H1 (cell line): ENCODE results near the gene PFKM. TPM values are rescaled to one million over a fixed set of nuclear protein-coding genes. Genes with fewer than 3 reads are reported as not detected.

Source experiments
- CTCF ChIA-PET: fragments of 300-600 bp; sonication (Branson Sonifier 250); formaldehyde crosslinking; loops from one replicate; lab custom pipeline; 2021; ENCODE audit not compliant: partially characterized antibody; lab: Charles Lee
- POLR2A ChIA-PET: fragments of 300-600 bp; sonication (Branson Sonifier 250); formaldehyde crosslinking; loops from one replicate; lab custom pipeline; 2021; ENCODE audit warnings: inconsistent platforms; ENCODE audit not compliant: partially characterized antibody; lab: Charles Lee
- DNase-seq, 2 experiments: peaks; one replicate each; pipeline versions ENCODE4 v3.0.0 to v3.0.0-alpha.2; 2010 to 2022; ENCODE audit warnings: low spot score in 2 of 2, low read depth in 1 of 2, mixed read lengths in 1 of 2
- FAIRE-seq: peaks from 2 replicates; lab custom pipeline; 2011; peaks lifted over from hg19 to GRCh38; lab: Jason Lieb, UNC
- H2AFZ ChIP-seq: 2 replicates; pipeline ENCODE4 v1.8.1; 2012; ENCODE audit warnings: low read length, inconsistent platforms
- H2AK5ac ChIP-seq: 2 replicates; pipeline ENCODE4 v1.6.1; 2013; ENCODE audit warnings: low read depth, low read length
- H2BK120ac ChIP-seq: replicated peaks from 2 replicates; pipeline ENCODE3; 2013; ENCODE audit warnings: low read depth, low read length, inconsistent platforms
- H2BK12ac ChIP-seq: 2 replicates; pipeline ENCODE4 v1.6.1; 2013; ENCODE audit warnings: low read depth, low read length
- H2BK15ac ChIP-seq: 2 replicates; pipeline ENCODE4 v1.6.1; 2013; ENCODE audit warnings: low read length
- H2BK20ac ChIP-seq: 2 replicates; pipeline ENCODE4 v1.6.1; 2013; ENCODE audit warnings: low read length
- H2BK5ac ChIP-seq: 2 replicates; pipeline ENCODE4 v1.6.1; 2013; ENCODE audit warnings: low read depth, low read length
- H3K14ac ChIP-seq: 2 replicates; pipeline ENCODE4 v1.6.1; 2013; ENCODE audit warnings: inconsistent platforms; ENCODE audit not compliant: insufficient read length
- H3K18ac ChIP-seq: 2 replicates; pipeline ENCODE4 v1.6.1; 2013; ENCODE audit warnings: low read length; ENCODE audit errors: extremely low read depth
- H3K23ac ChIP-seq: 2 replicates; pipeline ENCODE4 v1.6.1; 2013; ENCODE audit warnings: inconsistent platforms; ENCODE audit not compliant: insufficient read length
- H3K23me2 ChIP-seq: 2 replicates; pipeline ENCODE4 v1.6.1; 2013; ENCODE audit warnings: low read depth, low read length
- H3K27ac ChIP-seq: 2 replicates; pipeline ENCODE4 v1.6.1; 2011; ENCODE audit warnings: low read depth, low read length, inconsistent platforms
- H3K27me3 ChIP-seq, 4 experiments: replicated peaks in 1 of 4; 1 replicate in 1 of 4; 2 replicates in 3 of 4; pipeline versions ENCODE4 v1.6.1 to v1.8.1; 2011 to 2013; ENCODE audit warnings: low read length in 3 of 4, mild to moderate bottlenecking in 3 of 4, inconsistent platforms in 2 of 4, mixed read lengths in 2 of 4, moderate library complexity in 1 of 4; ENCODE audit not compliant: control insufficient read depth in 3 of 4, insufficient read depth in 3 of 4; ENCODE audit errors: extremely low read depth in 1 of 4
- H3K36me3 ChIP-seq, 4 experiments: 2 replicates each; pipeline versions ENCODE4 v1.6.1 to v1.8.1; 2011 to 2013; ENCODE audit warnings: mild to moderate bottlenecking in 4 of 4, low read length in 3 of 4, moderate library complexity in 2 of 4, control low read depth in 1 of 4, inconsistent platforms in 1 of 4; ENCODE audit not compliant: insufficient read depth in 4 of 4, control insufficient read depth in 2 of 4
- H3K4ac ChIP-seq: replicated peaks from 2 replicates; pipeline ENCODE3; 2013; ENCODE audit warnings: low read length, low read depth, mixed read lengths, inconsistent platforms; ENCODE audit not compliant: insufficient read length
- H3K4me1 ChIP-seq, 4 experiments: replicated peaks in 1 of 4; 1 replicate in 1 of 4; 2 replicates in 3 of 4; pipeline versions ENCODE4 v1.6.1 to v1.8.1; 2011 to 2013; ENCODE audit warnings: low read length in 3 of 4, inconsistent platforms in 2 of 4, mixed read lengths in 1 of 4; ENCODE audit not compliant: insufficient read depth in 4 of 4, control insufficient read depth in 3 of 4
- H3K4me2 ChIP-seq, 2 experiments: 2 replicates each; pipeline versions ENCODE4 v1.6.1 to v1.8.1; 2011 to 2013; ENCODE audit warnings: low read depth in 2 of 2, low read length in 2 of 2, control low read depth in 1 of 2, inconsistent platforms in 1 of 2, mild to moderate bottlenecking in 1 of 2; ENCODE audit not compliant: insufficient read depth in 1 of 2
- H3K4me3 ChIP-seq, 4 experiments: fragments of 200-600, 300-600 bp in 1 of 4; sonication (generic), shearing (Covaris generic), sonication (Bioruptor Twin) in 1 of 4; 2 replicates each; pipeline versions ENCODE4 v1.5.1 to v1.8.1; 2011 to 2016; ENCODE audit warnings: low read length in 4 of 4, low read depth in 3 of 4, control low read depth in 2 of 4, inconsistent platforms in 2 of 4, mild to moderate bottlenecking in 2 of 4, mixed read lengths in 1 of 4, moderate library complexity in 1 of 4; ENCODE audit not compliant: insufficient read depth in 2 of 4; ENCODE audit errors: extremely low read depth in 1 of 4
- H3K56ac ChIP-seq: replicated peaks from 2 replicates; pipeline ENCODE3; 2013; ENCODE audit warnings: low read depth, mild to moderate bottlenecking, mixed read lengths, low read length, inconsistent platforms; ENCODE audit not compliant: insufficient read length
- H3K79me1 ChIP-seq: 2 replicates; pipeline ENCODE4 v1.6.1; 2013; ENCODE audit warnings: low read depth, low read length, control low read depth
- H3K79me2 ChIP-seq, 2 experiments: 2 replicates each; pipeline versions ENCODE4 v1.6.1 to v1.8.1; 2012 to 2013; ENCODE audit warnings: low read length in 2 of 2, mild to moderate bottlenecking in 2 of 2, inconsistent platforms in 1 of 2; ENCODE audit not compliant: insufficient read depth in 2 of 2, control insufficient read depth in 1 of 2
- H3K9ac ChIP-seq, 4 experiments: replicated peaks in 1 of 4; 1 replicate in 1 of 4; 2 replicates in 3 of 4; pipeline versions ENCODE4 v1.6.1 to v1.8.1; 2011 to 2013; ENCODE audit warnings: low read depth in 3 of 4, low read length in 3 of 4, control low read depth in 2 of 4, mild to moderate bottlenecking in 2 of 4, moderate library complexity in 2 of 4, inconsistent platforms in 1 of 4; ENCODE audit errors: extremely low read depth in 1 of 4
- H3K9me3 ChIP-seq, 2 experiments: 2 replicates each; pipeline versions ENCODE4 v1.6.1 to v1.8.1; 2012 to 2013; ENCODE audit warnings: mild to moderate bottlenecking in 2 of 2, moderate library complexity in 2 of 2, control low read depth in 1 of 2, inconsistent platforms in 1 of 2, low read depth in 1 of 2, low read length in 1 of 2, mixed read lengths in 1 of 2; ENCODE audit not compliant: insufficient read depth in 2 of 2
- H4K20me1 ChIP-seq, 2 experiments: replicated peaks in 1 of 2; 2 replicates each; pipeline versions ENCODE3 to v1.8.1; 2011 to 2013; ENCODE audit warnings: inconsistent platforms in 2 of 2, low read length in 2 of 2, mild to moderate bottlenecking in 1 of 2; ENCODE audit not compliant: insufficient read depth in 2 of 2, control insufficient read depth in 1 of 2
- H4K5ac ChIP-seq: 2 replicates; pipeline ENCODE4 v1.6.1; 2013; ENCODE audit warnings: low read length, low read depth, mixed read lengths, inconsistent platforms; ENCODE audit not compliant: insufficient read length
- H4K8ac ChIP-seq: 2 replicates; pipeline ENCODE4 v1.8.0; 2013; ENCODE audit warnings: mild to moderate bottlenecking, moderate library complexity, low read length, inconsistent platforms; ENCODE audit not compliant: insufficient read depth; ENCODE audit errors: extremely low read depth
- H4K91ac ChIP-seq: replicated peaks from 2 replicates; pipeline ENCODE3; 2013; ENCODE audit warnings: low read length, mixed read lengths, inconsistent platforms; ENCODE audit not compliant: insufficient read length
- CBX5 ChIP-seq: fragments of 300-800, 300-1000 bp; sonication (generic); IDR thresholded peaks from 2 replicates; pipeline ENCODE4 v1.7.1; 2016; ENCODE audit warnings: antibody characterized with exemption, low read length, low read depth
- CTBP2 ChIP-seq: IDR thresholded peaks from 2 replicates; pipeline ENCODE4 v1.7.0; 2011; ENCODE audit warnings: borderline replicate concordance, mild to moderate bottlenecking, moderate library complexity, mixed read lengths, low read length; ENCODE audit not compliant: insufficient read depth, insufficient read length
- JUN ChIP-seq: IDR thresholded peaks from 2 replicates; pipeline ENCODE4 v1.6.1; 2011; ENCODE audit warnings: low read depth, mild to moderate bottlenecking, improper control_type of control experiment, low read length
- NANOG ChIP-seq: IDR thresholded peaks from 2 replicates; pipeline ENCODE4 v1.6.1; 2011; ENCODE audit warnings: low read length, low read depth, mild to moderate bottlenecking, inconsistent platforms; ENCODE audit not compliant: insufficient read depth, poor library complexity, severe bottlenecking
- RXRA ChIP-seq: IDR thresholded peaks from 2 replicates; pipeline ENCODE4 v1.6.1; 2011; ENCODE audit warnings: low read depth, mild to moderate bottlenecking, low read length, moderate library complexity; ENCODE audit not compliant: insufficient read depth
- WGBS, 2 experiments: shearing (Covaris generic) in 1 of 2; methylation state at CpG; one replicate each; pipeline versions ENCODE4 v1.1.6 to v1.1.7; 2013 to 2015; ENCODE audit warnings: low lambda C conversion rate in 2 of 2, mixed read lengths in 2 of 2, inconsistent platforms in 1 of 2, low coverage in 1 of 2, missing lambda C conversion rate in 1 of 2; ENCODE audit not compliant: insufficient replicate concordance in 2 of 2, insufficient coverage in 1 of 2, insufficient read length in 1 of 2; ENCODE audit errors: extremely low coverage in 1 of 2, missing lambda C conversion rate in 1 of 2; 5-methylcytosine and 5-hydroxymethylcytosine counted together
- polyA plus RNA-seq, 7 experiments: library from polyadenylated mRNA; depleted of rRNA in 3 of 7; stranded (reverse) in 5 of 7; unstranded in 2 of 7; fragments of >200 nt in 5 of 7; fragments of 200-250 nt in 2 of 7; gene quantifications; 1 replicate in 5 of 7; 2 replicates in 1 of 7; 4 replicates in 1 of 7; pipeline versions ENCODE4 v1.2.1 to v1.2.3, GENCODE V29; 2011 to 2013; ENCODE audit warnings: missing spikeins in 2 of 7, mixed read lengths in 2 of 7
- total RNA-seq: library from RNA; stranded (reverse); fragmentation: NEBNext Ultra II Directional; extraction: Animal tissue kit (Norgen Biotek cat#: 25700); gene quantifications from 2 replicates; pipeline ENCODE4 v1.2.1, GENCODE V29; 2021
- TF ChIP-seq, protein P1 (sequence below): IDR thresholded peaks from 2 replicates; pipeline ENCODE4 v1.6.1; 2012; ENCODE audit warnings: inconsistent platforms

Gene PFKM
- total and polyA plus RNA-seq, 2 of the 8 experiments (the other 6 are each of a cell fraction or from before 2014, with no cell fraction given), result 62.6 to 106 TPM

- POLR2A ChIA-PET, result interaction anchor here (0.6 to 7.5 kb wide), 22 partner anchors 12 to 373 kb away, joined by 3 to 56 read pairs (median 4); partner anchors contain the start of genes ASB8 and PFKM
- Histone ChIP-seq H2BK15ac (0 out of 2 replicates have a peak overlapping the region, but pooled peaks have one; percentile 22), H4K20me1 (no peaks in the 10 kb centered on the region), H2BK120ac (peak overlapping the region; percentile 4), H3K23me2 (peaks cover 3% of the 10 kb centered on the region; the same call in 1 of the 2 replicates), H3K27me3 (peaks cover 0 to 5% (median 0%) of the 10 kb centered on the region in 4 experiments; a peak in 2 of 7 replicates), H2AFZ (peak overlapping the region; percentile 72), H2BK5ac (peak overlapping the region; percentile 88), H3K23ac (peak overlapping the region; percentile 86), H3K4me1 (peaks cover 0 to 6% (median 3%) of the 10 kb centered on the region in 4 experiments; a peak in 4 of 7 replicates), H3K27ac (peak overlapping the region; percentile 99), H3K14ac (peak overlapping the region; percentile 63), H4K91ac (peak overlapping the region; percentile 82), H4K8ac (peak overlapping the region; percentile 98), H2BK12ac (peak overlapping the region; percentile 29), H3K4me3 (peak overlapping the region; percentile 93 to 99 (median 96)), H2BK20ac (no peak overlapping the region), H3K18ac (peak overlapping the region; percentile 88), H3K4me2 (peak overlapping the region; percentile 84 to 90), H3K56ac (peak overlapping the region; percentile 81), H4K5ac (peak overlapping the region; percentile 86), H3K9ac (peak overlapping the region; percentile 74 to 98 (median 96)), H3K36me3 (no peaks in the 10 kb centered on the region), H2AK5ac (no peak overlapping the region), H3K9me3 (no peaks in the 10 kb centered on the region), H3K79me1 (peaks cover 3% of the 10 kb centered on the region; the same call in 1 of the 2 replicates), H3K79me2 (peaks cover 6 to 47% of the 10 kb centered on the region in 2 experiments; a peak in 3 of 4 replicates), H3K4ac (peak overlapping the region; percentile 92)
- 1% methylated on average over 23 of the region's 30 CpGs; no CpG with 5 or more reads in 1 of the 2 experiments for WGBS, 2 experiments
- CTCF ChIA-PET, result interaction anchor here (1.0 to 2.1 kb wide), 5 partner anchors 14 to 268 kb away, joined by 3 to 7 read pairs (median 3); no protein-coding TSS in a partner anchor
- no peak for DNase-seq
- FAIRE-seq, result no peak
- TF ChIP-seq CBX5 (no peak), JUN (no peak), CTBP2 (no peak), NANOG (no peak), RXRA (no peak)
- TF ChIP-seq, protein P1, sequence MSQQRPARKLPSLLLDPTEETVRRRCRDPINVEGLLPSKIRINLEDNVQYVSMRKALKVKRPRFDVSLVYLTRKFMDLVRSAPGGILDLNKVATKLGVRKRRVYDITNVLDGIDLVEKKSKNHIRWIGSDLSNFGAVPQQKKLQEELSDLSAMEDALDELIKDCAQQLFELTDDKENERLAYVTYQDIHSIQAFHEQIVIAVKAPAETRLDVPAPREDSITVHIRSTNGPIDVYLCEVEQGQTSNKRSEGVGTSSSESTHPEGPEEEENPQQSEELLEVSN, result no peak
These were observed 13.8 kb upstream of the PFKM start for GRCh38 chr12:48105321-48105866.
